HEK293 (cell line): ENCODE data around the gene FRMD3.

ENCODE experiments used
- ZSCAN30 ChIP-seq: fragments of 450-650 bp; IDR thresholded peaks from 2 replicates; pipeline ENCODE4 v1.5.1; 2018; ENCODE audit warnings: missing biosample characterization, mild to moderate bottlenecking, missing genetic modification characterization, moderate library complexity
- TF ChIP-seq, protein P1 (sequence below): fragments of 450-650 bp; formaldehyde crosslinking; IDR thresholded peaks from 2 replicates; pipeline ENCODE4 v1.5.1; 2016; ENCODE audit warnings: missing biosample characterization, missing genetic modification characterization

DNA sequence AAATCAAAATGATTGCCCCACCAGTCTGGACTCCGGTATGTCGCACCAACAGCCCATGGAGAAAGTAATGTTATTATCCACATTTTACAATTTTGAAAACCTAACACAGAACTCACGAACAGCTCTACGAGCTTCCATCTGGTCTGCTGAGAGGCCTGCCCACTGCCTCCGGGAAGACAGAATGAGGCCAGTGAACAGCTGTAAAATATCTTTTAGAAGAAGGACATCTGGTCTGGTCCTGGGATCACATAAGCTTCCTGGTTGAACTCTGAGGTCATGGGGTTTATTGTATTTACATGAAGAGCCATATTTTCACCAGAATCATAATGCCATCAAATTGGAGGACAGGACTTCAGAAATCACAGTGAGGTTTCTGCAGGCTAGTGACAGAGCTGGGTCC is 89.0 kb downstream of the FRMD3 start:
- no peak for TF ChIP-seq ZSCAN30 (tag by site-specific recombination)
- TF ChIP-seq, protein P1, sequence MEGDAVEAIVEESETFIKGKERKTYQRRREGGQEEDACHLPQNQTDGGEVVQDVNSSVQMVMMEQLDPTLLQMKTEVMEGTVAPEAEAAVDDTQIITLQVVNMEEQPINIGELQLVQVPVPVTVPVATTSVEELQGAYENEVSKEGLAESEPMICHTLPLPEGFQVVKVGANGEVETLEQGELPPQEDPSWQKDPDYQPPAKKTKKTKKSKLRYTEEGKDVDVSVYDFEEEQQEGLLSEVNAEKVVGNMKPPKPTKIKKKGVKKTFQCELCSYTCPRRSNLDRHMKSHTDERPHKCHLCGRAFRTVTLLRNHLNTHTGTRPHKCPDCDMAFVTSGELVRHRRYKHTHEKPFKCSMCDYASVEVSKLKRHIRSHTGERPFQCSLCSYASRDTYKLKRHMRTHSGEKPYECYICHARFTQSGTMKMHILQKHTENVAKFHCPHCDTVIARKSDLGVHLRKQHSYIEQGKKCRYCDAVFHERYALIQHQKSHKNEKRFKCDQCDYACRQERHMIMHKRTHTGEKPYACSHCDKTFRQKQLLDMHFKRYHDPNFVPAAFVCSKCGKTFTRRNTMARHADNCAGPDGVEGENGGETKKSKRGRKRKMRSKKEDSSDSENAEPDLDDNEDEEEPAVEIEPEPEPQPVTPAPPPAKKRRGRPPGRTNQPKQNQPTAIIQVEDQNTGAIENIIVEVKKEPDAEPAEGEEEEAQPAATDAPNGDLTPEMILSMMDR (tag by site-specific recombination), result no peak
